NOMO-1 treated with DMSO at 0.1 percent for 48 hours (cell line): Measurements from ENCODE around the gene PIEZO2.
A peak's percentile ranks its signal among the peaks of the same experiment; 100 is the strongest.
"Not testable (repeated sequence)": the region's sequence is repeated elsewhere in the genome, so short reads cannot be mapped to it uniquely, and the experiment has no call there.

Experiments used
- DNase-seq: peaks from one replicate; lab custom pipeline; 2025; ENCODE audit not compliant: unreplicated experiment; lab: John Stamatoyannopoulos, UW

Gene PIEZO2

DNA sequence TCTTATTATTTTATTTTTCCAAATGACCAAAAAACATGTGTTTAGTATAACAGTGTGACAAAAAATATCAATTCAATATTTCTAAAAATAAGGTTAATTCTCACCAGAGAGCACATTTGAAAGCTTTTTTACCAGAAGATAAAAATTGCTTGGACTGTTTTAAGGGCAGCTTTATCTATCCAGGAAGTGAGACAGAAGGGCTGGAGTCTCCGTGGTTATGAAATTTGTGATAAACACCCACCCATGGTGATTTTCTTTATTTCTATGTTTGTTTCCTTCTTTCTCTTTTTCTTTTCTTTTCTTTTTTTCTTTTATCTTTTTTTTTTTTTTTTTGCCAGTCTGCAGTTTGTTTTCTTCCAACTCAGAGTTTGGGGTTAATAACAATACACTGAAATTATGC lies 298.5 kb downstream of the PIEZO2 start:
- DNase-seq = no peak

DNA sequence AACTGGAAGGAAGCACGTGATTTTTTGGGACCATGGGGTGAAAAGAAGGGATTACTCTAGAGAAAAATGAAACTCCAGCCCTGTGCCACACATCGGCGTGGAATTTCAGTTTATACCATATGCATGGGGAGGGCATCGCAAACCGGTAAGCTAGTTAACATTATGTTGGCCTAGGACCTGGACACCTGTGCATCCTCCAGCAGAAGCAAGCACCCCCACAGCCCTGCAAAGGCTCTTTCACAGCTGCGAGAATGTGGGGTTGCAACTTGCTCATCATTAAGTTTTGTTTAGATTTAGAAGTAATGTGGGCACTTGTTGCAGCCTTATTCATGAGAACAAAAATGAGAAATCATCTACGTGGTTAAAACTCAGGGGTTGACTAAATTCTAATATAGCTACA lies 299.2 kb downstream of the PIEZO2 start:
- no peak for DNase-seq

DNA sequence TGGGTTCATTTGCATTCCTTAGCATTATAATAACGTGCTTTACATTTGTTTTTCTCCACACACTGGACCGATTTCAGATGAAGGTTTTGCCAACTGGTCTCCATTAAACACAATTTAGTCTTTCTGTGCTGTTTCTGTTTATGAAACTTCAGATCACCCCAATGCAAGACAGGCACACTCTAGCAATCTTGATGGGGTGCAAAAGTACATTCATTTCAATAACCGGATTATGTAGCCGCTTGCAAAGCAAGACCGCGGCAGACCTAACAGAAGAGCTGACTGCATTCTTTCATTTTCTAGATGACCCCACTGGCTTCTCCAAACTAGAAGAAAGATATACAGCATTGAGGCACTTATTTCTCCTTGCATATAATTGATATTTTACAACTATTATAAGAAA lies 301.5 kb downstream of the PIEZO2 start:
- no peak for DNase-seq

DNA sequence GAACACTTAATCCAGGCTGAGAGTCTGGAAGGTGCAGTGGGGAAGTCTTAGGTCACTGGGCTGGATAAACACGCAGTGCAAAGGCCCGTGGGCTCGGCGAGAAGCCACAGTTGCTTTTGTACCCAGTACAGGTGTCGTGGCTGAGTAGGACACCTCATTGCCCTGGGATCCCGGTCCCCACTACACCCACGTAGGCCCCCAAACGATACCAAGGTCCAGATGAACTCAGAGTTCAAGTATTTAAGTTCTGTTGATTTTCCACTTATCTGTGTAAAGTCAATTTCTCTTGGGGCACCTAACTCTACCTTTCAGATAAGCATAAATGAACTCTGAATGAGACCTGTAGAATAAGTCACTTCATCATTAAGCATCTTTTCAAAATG lies 302.0 kb downstream of the PIEZO2 start:
- no peak for DNase-seq

DNA sequence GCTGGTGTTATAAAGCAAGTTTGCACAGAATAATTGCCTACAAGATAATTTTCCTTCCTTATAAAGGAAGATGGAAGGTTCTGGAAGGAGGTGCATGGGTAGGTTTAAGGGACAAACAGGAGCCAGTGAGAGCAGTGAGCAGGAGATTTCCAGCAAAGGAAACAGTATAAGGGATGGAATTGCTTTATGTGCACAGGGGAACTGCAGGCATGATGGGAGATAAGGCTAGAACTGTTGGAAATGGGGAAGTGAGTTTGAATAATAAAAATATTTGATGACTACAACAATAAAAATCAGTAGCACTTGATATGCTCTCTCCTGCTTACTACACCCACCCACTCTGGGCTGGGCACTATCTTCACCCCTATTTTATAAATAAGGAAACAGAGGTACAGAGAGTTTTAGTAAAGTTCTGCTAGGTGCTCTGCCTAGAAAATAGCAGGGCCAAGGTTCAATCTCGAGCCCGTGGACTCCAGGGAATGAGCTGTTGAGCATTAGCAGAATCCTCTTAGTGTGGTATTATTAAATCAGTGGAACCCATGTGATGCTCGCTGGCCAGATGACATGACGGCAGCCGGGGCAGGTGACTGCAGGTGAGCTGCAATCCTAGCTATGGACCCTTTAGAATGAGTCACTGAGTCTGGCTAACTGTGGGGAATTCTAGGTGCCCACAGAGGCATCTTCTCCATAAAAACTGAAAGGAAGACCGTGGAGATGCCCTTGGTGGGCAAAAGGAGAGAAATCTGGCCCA lies 302.5 kb downstream of the PIEZO2 start:
- no peak for DNase-seq

DNA sequence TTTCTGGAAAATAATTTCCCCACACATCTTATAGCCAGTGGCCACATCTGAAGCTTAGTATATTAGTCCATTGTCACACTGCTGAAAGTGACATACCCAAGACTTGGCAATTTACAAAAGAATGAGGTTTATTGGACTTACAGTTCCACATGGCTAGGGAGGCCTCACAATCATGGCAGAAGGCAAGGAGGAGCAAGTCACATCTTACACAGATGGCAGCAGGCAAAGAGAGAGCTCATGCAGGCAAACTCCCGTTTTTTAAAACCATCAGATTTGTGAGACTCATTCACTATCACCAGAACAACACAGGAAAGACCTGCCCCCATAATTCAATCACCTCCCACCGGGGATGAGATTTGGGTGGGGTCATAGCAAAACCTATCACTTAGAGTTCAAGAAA lies 303.3 kb downstream of the PIEZO2 start:
- DNase-seq = not testable (repeated sequence)

DNA sequence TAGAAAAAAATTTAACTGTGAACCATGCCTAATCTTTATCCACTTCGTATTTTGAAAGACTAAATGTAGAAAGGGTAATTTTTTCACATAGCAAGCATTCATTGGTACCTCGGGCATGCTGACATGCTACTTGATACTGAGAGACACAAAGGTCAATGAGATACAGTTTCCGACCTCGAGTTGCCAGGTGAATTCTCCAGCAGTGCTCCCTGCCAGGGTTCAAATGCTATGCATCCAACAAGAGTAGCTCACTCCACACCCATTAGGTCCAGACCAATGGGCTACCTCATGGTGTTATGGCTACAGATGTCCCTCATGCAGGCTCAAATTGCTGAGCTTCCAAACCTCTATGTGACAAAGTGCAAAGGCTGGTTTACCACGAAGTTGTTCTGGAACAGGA lies 305.8 kb downstream of the PIEZO2 start:
- DNase-seq = no peak

DNA sequence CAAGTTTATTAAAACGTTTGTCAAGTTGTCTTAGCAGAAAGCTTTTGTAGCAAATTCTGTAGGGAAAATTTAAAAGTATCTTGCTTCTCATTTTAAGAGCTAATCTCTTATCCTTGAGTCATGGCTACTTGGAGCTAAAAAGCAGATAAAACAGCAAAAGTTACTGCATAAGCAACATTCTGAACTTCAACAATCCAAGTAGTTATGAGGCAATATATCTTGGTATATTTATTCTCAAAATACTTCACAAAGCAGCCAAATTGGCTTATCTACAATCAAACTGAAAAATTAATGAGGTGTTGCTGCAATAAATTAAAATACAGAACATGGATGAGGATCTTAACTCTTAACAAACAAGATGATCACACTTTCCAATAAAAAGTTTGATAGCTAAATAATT lies 306.5 kb downstream of the PIEZO2 start:
- DNase-seq = no peak

DNA sequence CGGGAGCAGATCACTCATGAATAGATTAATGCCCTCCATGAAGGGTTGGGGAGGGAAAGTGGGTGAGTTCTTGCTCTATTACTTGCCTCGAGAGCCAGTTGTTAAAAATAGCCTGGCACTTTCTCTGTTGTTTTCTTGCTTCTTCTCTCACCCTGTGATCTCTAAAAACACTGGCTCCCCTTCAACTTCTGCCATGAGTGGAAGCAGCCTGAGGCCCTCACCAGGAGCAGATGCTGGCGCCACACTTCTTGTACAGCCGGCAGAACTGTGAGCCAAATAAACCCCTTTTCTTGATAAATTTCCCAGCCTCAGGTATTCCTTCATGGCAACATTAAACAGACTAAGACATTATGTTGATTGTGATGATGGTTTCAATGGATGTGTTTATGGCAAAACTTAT lies 307.0 kb downstream of the PIEZO2 start:
- no peak for DNase-seq

DNA sequence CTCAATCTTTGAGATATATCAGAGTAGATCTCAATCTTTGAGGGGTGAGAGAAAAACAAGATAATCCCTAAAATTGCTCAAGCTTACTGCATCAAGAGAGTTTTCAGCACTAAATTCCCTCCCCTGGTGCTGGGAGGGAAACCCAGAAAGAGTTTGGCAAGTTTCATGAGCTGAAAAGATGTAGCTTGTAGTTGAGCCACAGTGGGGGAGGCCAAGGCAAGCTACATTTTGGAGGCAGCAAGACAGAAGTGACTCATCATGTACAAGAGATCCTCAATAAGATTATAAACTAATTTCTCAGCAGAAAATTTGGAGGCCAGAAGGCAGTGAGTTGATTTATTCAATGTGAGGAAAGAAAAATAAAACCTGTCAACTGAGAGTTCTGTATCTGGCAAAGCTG lies 308.2 kb downstream of the PIEZO2 start:
- DNase-seq = no peak

DNA sequence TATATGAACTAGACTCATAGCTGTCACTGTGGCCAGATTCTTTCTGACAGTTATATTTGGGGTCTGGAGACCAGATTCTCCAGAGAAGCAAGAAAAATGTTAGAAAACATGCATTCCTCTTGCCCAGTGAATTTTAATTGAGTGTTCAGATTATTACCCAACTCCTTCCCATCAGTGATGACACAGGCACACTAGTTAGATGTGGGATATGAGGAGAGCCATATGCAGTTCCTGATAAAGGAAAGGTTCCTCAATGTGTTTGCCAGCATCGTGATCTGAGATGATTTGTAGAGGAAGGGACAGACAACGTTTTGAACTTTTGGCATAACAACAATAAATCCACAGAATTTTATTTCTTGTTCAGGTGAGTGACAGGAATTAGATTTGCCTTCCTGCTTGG lies 308.6 kb downstream of the PIEZO2 start:
- no peak for DNase-seq

DNA sequence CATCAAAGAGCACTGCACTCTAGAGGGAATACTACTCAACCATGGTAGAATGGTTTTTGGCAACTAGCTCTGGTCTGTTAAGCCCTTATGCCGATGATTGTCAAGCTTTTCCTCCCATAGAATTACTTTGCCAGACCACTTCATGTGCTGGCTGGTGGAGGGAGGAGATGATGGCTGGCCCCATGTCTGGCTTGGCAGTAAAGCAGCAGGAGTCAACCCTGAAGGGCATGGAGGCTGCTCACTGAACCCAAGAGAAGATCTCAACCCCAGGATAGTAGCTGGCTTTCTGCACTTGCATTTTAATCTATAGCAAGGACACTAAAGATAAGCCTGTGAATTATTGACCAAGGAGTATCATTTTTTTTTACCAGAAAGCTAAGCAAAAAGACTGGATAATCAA lies 309.9 kb downstream of the PIEZO2 start:
- DNase-seq = no peak

DNA sequence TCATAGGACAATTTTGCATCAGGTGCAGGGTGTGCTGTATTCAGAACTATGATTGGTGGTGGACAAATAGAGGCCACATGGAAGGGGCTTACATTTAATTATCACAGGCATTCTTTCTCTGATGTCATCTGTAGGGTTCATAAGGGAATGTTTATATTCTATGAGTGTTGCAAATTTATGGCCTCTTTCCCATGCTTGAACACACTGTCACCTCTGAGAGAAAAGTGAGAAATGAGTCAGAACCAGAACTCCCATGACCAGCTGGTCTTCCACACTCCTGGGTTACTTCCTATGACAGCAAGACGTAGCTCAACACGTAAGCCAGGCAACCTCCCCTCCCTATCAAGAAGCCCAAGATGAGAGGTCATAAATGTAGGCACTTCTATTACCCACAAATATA lies 310.8 kb downstream of the PIEZO2 start:
- DNase-seq = no peak

DNA sequence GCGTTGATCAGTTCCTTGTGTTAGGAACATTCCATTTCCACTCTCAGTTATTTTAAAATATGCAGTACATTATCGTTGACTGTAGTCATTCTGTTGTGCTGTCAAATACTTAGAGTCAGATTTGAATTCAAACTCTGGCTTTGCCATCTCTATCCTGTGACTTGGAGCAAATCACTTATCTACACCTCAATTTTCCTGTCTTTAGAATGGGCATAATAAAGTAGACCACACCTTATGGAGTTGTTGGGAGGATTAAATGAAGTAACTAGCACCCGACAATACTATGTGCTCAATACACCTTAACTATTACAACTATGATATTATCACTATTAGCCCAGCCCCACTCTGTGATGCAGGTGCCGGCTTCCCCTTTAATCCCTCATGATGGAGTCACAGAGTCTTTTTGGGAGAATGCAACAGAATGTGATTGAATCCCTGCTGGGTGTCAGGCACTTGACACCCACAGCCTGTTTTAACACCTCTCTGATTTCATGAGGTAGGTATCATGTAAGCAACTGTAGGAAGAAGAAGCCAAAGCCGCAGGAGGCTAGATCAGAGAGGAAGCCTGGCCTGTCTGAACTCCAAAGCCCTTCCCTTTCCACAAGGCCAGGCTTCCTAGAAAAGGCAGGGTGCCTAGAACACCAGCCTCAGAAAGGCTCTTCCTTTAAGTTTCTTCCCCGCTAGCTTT lies 315.1 kb downstream of the PIEZO2 start:
- DNase-seq = no peak

DNA sequence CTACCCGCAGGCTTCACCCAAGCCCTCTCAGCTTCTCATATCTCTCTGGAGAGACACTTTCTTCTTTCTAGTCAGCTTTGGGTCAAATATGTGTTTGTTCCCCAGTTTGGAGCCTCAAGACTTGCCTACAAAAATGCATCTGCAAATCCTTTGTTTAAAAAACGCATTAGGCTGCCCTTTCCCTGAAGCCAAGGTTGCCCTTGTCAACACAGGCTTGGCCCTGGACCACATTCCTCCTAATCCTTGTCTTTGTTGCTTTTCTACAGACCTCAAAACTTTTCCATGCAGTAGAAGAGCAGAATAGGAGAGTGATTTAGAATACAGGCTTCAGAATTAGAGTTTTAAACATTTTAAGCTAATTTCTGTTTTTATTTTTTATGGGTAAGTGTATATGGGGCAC lies 315.7 kb downstream of the PIEZO2 start:
- DNase-seq = no peak

DNA sequence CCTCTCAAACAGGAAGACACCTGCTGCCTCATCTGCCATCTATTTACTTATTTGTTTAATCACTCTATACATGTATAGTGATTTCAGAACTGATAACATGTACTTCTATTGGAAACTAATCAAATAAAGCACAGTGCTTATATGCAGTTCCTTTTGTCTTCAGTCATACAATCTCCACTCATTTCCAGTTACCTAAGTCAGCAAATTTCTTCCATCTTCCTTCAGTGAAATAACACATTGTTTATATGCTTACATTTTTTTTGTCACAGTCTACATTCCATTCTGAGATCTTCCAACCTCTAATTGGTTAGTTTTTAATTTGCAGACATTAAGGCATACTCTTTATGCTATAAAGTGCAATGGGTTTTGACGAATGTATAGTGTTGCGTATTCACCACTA lies 323.0 kb downstream of the PIEZO2 start:
- no peak for DNase-seq

DNA sequence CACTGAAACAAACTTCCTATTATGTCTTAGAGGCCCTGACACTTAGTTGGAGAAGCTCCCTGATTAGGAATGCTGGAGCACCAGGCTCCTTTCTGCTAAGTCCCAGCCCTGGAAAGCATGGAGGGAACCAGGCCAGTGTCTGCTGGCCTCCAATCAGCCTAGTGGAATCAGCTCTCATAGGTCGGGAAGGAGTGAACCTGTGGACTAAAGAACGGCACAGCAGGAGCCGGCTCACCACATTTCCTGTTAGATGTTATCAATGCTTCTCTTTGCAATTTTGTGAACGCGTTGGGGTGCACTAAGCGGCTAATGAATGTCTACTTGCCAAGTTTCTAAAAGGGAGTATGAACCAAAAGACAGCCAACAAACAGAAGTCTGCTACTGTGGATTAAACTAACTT lies 326.9 kb downstream of the PIEZO2 start:
- DNase-seq = no peak

DNA sequence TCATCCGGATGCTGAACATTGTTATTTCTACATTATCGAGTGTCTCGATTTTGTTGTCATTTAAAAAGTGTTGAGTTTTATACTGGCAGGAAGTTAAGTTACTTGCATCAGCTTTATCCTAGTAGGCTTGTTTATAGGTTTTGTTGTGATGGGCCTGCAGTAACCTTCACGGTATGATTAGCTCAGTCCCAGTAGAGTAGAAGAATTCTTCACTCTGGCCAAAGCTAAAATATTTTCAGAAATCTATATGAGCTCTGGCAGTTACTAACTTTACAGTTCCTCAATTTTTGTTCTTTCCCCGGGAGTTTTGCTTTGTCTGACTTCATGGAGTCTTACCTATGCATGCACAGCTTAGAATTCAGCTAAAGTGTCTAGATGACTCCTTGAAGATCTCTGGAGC lies 328.7 kb downstream of the PIEZO2 start:
- no peak for DNase-seq

DNA sequence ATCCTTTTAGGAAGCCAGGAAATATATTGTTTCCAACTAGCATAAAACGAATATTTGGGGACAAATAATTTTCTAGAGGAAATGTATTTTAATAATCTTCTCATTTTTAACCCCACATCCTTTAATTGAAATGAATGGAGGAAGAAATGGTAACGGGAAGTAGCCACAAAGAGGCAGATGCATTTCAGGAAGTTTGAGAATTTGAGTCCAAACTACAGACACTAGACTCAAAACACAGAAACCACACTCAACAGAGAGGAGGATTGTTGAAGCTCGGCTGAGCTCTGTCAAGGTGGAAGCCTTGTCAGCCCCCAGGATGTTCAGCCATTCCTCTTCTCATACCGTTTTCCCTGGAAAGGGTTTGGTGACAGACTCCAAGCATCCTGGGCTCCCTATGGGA lies 335.0 kb downstream of the PIEZO2 start:
- peak; percentile 7 for DNase-seq

DNA sequence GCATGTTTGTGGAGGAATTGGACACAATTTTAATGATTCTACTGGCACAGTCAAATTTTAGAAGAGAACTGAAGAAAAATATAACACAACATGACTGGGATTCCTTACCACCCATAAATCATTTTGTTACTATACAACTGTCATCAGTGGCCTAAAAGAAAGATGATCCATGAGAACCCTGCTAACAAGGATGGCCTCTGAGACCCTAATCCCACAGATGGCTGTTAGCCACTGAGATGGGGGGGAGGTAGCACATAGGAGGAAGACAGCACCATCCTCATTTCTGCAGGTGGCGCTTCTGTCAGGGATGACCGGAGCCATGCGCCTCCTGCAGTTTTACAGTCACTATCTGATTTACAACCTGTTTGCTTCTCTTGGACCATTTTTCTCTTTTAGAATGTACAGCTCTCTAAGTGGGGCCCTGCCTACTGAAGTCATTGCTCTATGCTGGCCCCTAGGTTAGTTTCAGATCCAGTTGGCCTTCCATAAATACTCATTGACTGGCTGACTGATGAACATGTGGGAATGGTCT lies 343.7 kb downstream of the PIEZO2 start:
- no peak for DNase-seq

DNA sequence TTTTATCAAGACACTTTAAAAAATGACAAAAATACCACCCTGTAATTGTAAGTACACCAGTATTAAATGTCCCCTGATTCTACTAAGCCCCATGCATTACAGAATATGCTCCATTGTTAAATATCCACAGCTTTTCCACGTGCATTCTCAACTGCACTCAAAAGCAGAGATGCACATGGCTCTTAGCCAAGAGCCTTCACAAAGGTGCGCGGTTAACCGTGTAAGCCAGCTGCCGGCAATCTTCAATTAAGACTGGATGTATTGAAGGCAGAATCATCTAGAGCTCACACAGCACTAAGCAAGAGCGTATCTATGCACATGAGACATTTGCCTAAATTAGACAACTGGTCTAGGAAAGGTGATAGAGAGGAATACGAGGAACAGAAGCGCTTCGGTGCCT lies 345.2 kb downstream of the PIEZO2 start:
- no peak for DNase-seq

DNA sequence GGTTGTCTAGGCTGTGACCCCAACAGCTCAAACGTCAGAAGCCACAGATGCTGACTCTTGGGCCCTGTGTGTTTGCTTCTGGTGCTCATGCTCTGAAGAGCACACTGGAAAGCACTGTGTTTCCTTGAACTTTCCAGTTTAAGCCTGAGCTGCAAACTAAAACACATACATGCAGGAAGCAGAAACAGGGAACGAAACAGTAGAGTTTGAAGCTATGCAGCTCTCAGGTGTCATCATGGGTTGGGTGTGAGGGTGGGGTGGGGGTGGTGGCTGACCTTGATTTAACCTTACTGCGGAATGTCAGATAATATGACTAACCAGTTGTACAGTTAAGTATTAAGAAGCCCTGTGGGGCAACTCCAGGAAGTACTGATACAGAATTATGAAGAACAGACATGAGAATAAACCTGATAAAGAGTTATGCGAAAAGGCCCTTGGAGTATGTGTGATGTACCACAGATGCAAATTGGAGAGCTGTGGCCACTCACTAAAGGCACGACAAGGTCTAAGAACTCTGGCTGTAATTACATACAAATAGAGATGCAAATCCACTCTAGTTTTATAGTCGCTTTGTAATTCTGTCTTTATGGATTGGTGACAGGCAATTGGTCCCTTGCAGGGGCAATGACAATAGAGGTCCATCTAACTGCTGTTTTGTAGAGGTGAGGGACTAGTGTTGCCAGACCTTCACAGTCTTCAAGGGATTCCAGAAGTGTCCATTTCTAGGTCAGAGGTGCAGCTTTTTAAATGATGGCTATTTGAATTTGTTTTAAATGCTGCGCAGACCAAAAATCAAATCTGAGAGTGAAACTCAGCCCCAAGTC lies 350.4 kb downstream of the PIEZO2 start:
- no peak for DNase-seq
